ENCODE measurements around the gene PLEKHJ1.

DNA sequence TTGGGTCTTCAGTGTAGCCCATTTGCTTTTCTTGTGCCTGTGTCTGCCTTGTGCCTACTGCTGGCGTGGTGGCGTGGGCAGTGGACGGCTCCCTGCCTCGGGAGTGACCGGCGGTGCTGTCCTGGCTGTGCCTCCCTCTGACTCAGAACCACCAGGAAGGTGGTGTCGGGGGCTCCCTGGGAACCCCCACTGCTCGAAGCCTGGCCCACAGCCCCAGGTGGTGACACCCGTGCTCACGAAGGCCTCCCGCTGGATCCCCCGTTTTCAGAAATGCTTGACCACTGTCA is 7.9 kb upstream of the PLEKHJ1 start:
- TF ChIP-seq, protein P1, sequence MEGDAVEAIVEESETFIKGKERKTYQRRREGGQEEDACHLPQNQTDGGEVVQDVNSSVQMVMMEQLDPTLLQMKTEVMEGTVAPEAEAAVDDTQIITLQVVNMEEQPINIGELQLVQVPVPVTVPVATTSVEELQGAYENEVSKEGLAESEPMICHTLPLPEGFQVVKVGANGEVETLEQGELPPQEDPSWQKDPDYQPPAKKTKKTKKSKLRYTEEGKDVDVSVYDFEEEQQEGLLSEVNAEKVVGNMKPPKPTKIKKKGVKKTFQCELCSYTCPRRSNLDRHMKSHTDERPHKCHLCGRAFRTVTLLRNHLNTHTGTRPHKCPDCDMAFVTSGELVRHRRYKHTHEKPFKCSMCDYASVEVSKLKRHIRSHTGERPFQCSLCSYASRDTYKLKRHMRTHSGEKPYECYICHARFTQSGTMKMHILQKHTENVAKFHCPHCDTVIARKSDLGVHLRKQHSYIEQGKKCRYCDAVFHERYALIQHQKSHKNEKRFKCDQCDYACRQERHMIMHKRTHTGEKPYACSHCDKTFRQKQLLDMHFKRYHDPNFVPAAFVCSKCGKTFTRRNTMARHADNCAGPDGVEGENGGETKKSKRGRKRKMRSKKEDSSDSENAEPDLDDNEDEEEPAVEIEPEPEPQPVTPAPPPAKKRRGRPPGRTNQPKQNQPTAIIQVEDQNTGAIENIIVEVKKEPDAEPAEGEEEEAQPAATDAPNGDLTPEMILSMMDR (IDR thresholded peaks at IDR 0.05): no peak
- TF ChIP-seq POLR2A (IDR thresholded peaks at IDR 0.05): no peak
